Measurements from ENCODE around the gene AP4M1. TPM values are rescaled to one million over a fixed set of nuclear protein-coding genes. Genes with fewer than 3 reads are reported as not detected.

Gene AP4M1
- total RNA-seq, 3 donors from 2014 or later: 13.8 to 23.3 (median 18.7) TPM

- no peaks in the 10 kb centered on the region for H3K4me1 ChIP-seq
- TF ChIP-seq CTCF (IDR thresholded peaks at IDR 0.05) (no peak), POLR2A (IDR thresholded peaks at IDR 0.05) (no peak), POLR2AphosphoS5 (IDR thresholded peaks at IDR 0.05) (no peak)
- no peak overlapping the region for H3K4me3 ChIP-seq
- H3K9me3 ChIP-seq: no peaks in the 10 kb centered on the region
- DNase-seq (ENCODE audit: low spot score in 2 of 2): no peak
- intact Hi-C loops (cut with DNase I; ENCODE audit: low total_unique reads): no loop called here
- no peaks in the 10 kb centered on the region for H3K27me3 ChIP-seq
- H3K27ac ChIP-seq: peak overlapping the region; percentile 11 to 25
- H3K36me3 ChIP-seq: peaks cover 9% of the 10 kb centered on the region
These were observed 7.9 kb upstream of the AP4M1 start for GRCh38 chr7:100093498-100093897.

- Histone ChIP-seq H3K9me3 (no peaks in the 10 kb centered on the region), H3K4me1 (peaks cover 0 to 3% of the 10 kb centered on the region in 2 donors), H3K4me3 (no peak overlapping the region), H3K36me3 (peaks cover 9% of the 10 kb centered on the region), H3K27me3 (no peaks in the 10 kb centered on the region), H3K27ac (peak overlapping the region in 1 of 2 donors; percentile 12)
- TF ChIP-seq CTCF (IDR thresholded peaks at IDR 0.05) (no peak), POLR2A (IDR thresholded peaks at IDR 0.05) (no peak), POLR2AphosphoS5 (IDR thresholded peaks at IDR 0.05) (no peak)
- intact Hi-C loops (cut with DNase I; ENCODE audit: low total_unique reads): no loop called here
- DNase-seq (ENCODE audit: low spot score in 2 of 2): no peak
These were observed 7.4 kb upstream of the AP4M1 start for GRCh38 chr7:100093925-100094486.

GRCh38 chr7:100095289-100095688 lies 6.2 kb upstream of the AP4M1 start:
- peaks cover 9% of the 10 kb centered on the region for H3K36me3 ChIP-seq

GRCh38 chr7:100095704-100096103 lies 5.7 kb upstream of the AP4M1 start:
- Histone ChIP-seq H3K9me3 (no peaks in the 10 kb centered on the region), H3K4me1 (peaks cover 0 to 12% of the 10 kb centered on the region in 2 donors), H3K4me3 (no peak overlapping the region), H3K27me3 (no peaks in the 10 kb centered on the region), H3K27ac (no peak overlapping the region), H3K36me3 (peaks cover 9% of the 10 kb centered on the region)
- intact Hi-C loops (cut with DNase I; ENCODE audit: low total_unique reads): no loop called here
- no peak for TF ChIP-seq POLR2A (IDR thresholded peaks at IDR 0.05)
- TF ChIP-seq POLR2AphosphoS5 (IDR thresholded peaks at IDR 0.05): no peak
- no peak for TF ChIP-seq CTCF (IDR thresholded peaks at IDR 0.05)
- DNase-seq (ENCODE audit: low spot score in 2 of 2): no peak

More at GRCh38 chr7:100095289-100095688, 6.2 kb upstream of the AP4M1 start:
- peaks cover 0 to 12% of the 10 kb centered on the region in 2 donors for H3K4me1 ChIP-seq
- TF ChIP-seq POLR2AphosphoS5 (IDR thresholded peaks at IDR 0.05) (no peak), CTCF (IDR thresholded peaks at IDR 0.05) (no peak), POLR2A (IDR thresholded peaks at IDR 0.05) (no peak)
- H3K27ac ChIP-seq: no peak overlapping the region
- no peaks in the 10 kb centered on the region for H3K27me3 ChIP-seq
- intact Hi-C loops (cut with DNase I; ENCODE audit: low total_unique reads): no loop called here
- DNase-seq (ENCODE audit: low spot score in 2 of 2): no peak
- H3K9me3 ChIP-seq: no peaks in the 10 kb centered on the region
- no peak overlapping the region for H3K4me3 ChIP-seq

- TF ChIP-seq CTCF (IDR thresholded peaks at IDR 0.05) (no peak), POLR2A (IDR thresholded peaks at IDR 0.05) (no peak)
These were observed 2.5 kb upstream of the AP4M1 start for GRCh38 chr7:100098913-100099312.

More at GRCh38 chr7:100098913-100099312, 2.5 kb upstream of the AP4M1 start:
- DNase-seq (ENCODE audit: low spot score in 2 of 2): no peak
- Histone ChIP-seq H3K27me3 (no peaks in the 10 kb centered on the region), H3K36me3 (no peaks in the 10 kb centered on the region), H3K27ac (peak overlapping the region in 1 of 2 donors; percentile 95), H3K9me3 (no peaks in the 10 kb centered on the region), H3K4me3 (peak overlapping the region in 1 of 3 donors; percentile 16), H3K4me1 (peaks cover 0 to 18% of the 10 kb centered on the region in 2 donors)
- intact Hi-C loops (cut with DNase I; ENCODE audit: low total_unique reads): no loop called here

Measured in breast epithelium (tissue), 4 donors.